ENCODE data around the gene SMC6.

SMC6 gene, protein sequence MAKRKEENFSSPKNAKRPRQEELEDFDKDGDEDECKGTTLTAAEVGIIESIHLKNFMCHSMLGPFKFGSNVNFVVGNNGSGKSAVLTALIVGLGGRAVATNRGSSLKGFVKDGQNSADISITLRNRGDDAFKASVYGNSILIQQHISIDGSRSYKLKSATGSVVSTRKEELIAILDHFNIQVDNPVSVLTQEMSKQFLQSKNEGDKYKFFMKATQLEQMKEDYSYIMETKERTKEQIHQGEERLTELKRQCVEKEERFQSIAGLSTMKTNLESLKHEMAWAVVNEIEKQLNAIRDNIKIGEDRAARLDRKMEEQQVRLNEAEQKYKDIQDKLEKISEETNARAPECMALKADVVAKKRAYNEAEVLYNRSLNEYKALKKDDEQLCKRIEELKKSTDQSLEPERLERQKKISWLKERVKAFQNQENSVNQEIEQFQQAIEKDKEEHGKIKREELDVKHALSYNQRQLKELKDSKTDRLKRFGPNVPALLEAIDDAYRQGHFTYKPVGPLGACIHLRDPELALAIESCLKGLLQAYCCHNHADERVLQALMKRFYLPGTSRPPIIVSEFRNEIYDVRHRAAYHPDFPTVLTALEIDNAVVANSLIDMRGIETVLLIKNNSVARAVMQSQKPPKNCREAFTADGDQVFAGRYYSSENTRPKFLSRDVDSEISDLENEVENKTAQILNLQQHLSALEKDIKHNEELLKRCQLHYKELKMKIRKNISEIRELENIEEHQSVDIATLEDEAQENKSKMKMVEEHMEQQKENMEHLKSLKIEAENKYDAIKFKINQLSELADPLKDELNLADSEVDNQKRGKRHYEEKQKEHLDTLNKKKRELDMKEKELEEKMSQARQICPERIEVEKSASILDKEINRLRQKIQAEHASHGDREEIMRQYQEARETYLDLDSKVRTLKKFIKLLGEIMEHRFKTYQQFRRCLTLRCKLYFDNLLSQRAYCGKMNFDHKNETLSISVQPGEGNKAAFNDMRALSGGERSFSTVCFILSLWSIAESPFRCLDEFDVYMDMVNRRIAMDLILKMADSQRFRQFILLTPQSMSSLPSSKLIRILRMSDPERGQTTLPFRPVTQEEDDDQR

DNA sequence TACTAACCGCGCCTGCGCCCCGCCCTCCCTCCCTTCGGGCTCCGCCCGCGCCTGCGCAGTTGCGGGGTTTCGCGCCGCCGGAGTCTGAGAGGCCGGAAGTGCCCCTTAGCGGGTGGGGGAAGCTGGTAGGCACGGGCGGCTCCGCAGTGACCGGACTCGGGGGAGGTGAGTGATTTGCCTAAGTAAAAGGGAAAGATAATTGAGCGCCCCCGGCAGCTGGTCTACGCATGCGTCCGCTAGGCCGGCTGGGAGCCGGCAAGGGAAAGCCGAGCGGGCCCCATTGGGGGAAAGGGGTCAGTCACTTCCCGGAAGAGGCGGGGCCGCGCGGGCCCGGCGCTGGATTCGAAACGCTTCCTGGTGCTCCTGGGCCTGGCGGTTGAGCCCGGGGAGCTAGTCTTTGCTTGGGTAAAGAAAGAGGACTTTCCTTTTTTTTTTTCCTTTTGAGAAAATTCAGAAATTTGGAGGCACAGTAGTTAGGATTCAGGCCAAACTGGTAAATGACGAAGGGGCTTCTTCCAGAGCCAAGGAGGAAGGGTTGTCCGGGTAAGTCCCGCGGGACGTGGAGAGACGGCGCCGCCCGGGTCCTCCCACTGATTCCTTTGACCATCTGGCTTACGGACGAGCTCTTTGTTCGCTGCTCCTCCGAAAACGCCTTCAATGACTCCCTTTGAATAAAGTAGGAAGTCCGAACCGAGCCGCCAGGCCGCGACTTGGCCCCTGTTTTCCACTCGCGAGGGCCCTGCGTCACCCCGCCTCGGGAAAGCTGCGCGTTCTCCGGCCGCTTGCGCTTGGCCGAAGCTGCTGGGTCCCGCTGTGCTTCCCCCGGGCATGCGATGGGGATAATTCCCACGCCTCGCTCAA, at the start of gene SMC6, which contains the start of gene GEN1:
Gene SMC6, minus strand, starts transcription at position 8 of the 861 bp plus-strand sequence. CDS start 7,864 bp downstream, outside the sequence.
Gene GEN1, plus strand, starts transcription at position 336 of the 861 bp plus-strand sequence. CDS start 5,806 bp downstream, outside the sequence.
- DNase-seq, result peak; percentile 80 to 91

DNA sequence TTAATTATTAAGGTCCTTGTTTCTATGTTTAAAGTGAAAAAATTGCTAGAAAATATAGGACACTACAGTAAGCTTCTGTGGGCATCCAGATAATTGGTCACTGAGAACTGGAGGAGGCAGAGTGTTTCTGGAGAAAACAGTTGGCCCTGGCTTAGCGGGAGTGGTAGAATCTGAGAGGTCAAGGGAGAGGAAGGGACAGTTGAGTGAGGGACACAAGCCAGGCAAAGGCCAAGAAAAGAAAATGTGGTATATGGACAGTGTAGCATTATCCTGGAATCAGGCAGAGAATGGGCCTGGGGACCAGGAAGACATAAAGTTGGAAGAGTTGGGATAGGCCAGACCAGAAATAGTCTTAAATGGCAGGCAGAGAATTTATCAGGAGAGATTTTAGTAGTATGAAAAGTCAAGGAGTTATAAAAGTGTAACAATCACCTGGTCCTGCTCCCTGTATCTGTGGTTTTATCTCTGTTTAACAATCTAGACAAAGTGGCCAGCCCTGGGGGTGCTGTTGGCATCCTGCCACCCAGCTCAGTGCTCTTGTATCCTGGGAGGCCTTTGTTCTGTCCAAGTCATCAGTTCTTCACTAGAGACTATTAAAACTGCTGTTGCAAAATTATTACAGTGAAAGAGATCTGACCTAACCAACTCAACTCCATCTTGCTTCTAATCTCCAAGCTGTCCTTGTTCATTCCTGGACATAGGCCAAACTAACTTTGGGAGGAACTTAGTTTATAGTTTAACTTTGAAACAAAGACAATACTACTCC, 47.3 kb upstream of the SMC6 start:
- no peak for DNase-seq

DNA sequence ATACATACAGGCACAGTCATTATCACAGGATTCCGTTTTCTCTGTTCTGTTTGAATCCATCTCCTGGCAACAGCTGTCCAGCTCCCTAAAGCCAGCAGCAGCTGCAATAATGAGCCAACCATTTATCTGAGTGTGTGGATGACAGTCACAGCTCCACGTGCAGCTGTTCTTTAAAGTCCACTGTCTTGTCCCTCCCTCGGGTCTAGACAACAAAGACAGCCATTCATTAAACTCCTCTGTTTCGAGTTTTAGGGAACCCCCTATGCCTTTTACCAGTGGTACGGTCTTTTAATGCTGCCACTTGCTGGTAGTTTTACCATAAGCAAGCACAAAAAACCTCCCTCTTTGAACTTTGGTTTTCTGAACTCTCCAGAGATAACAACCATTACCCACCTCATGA, 46.6 kb upstream of the SMC6 start:
- DNase-seq, result no peak

DNA sequence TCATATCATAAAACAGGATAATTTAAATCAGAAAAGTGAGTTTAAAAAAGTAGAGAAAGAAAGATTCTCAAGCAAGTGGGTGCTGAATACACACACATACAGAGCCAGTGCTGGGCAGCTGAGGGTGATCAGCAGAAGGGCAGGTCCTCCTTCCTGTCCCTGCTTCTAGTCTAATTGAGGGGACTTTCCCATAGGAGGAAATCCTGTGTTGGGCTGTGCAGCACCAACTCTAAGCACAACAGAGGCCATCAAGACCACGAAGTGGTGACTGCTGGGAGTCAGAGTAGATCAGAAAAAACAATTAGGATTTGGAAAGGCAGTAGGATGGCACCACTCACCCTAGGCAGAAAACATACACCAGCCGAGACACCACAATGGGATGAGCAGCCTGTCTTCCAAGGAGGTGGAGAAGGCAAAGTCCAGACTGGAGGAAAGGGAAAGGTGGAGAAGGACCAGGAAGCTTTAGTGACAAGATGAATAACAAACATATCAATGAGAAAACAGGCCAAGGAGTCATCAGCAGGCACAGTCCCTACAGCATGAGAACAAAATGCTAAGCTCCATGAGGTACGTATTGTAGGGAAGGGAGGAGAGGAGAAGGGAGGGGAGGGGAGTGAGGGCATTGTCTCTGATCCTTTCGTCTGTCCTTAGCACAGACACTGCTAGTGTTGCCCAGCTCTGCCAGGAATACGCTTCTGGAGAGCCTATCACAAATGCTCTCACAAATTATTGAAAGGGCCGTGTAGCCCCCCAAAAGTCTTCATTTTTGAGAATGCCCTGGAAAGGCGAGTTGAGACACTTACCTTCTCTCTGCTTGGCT, 45.9 kb upstream of the SMC6 start:
- no peak for DNase-seq

DNA sequence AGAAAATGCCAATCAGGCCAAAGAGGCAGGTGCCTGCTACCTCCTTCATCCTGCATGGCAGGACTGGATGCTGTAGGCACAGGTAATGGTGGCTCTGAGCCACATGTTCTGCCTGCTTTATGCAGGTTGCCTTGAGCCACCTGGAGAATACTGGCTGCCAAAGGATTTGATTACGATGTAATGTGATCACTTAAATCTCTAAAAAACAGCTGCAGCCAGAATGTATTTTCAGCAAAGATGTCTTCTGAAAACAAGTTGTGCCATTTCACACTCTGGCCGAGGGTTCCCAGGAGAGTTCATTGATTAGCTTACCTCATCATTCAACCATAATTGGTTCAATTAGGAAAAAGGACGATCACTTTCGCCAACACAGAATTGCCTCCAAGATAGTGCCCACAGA, 44.7 kb upstream of the SMC6 start:
- DNase-seq, result no peak

DNA sequence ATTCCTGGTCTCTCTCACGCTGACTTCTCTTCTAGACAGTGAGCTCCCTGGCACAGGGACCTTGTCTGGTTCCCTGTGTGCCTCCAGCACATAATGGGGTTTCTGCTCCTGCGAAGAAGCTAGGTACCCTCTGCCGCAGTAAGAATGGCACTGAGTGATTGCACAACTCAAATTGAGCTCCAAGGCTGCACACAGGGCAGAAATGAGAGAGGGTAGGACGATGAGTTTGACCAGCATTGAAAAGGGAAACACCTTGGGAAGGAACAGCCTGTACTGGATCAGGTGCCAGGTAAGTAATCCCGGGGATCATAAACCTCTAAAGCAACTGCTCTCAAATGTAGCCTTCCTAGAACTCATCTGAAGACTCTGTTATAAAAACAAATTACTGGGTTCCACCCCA, 41.7 kb upstream of the SMC6 start:
- no peak for DNase-seq

DNA sequence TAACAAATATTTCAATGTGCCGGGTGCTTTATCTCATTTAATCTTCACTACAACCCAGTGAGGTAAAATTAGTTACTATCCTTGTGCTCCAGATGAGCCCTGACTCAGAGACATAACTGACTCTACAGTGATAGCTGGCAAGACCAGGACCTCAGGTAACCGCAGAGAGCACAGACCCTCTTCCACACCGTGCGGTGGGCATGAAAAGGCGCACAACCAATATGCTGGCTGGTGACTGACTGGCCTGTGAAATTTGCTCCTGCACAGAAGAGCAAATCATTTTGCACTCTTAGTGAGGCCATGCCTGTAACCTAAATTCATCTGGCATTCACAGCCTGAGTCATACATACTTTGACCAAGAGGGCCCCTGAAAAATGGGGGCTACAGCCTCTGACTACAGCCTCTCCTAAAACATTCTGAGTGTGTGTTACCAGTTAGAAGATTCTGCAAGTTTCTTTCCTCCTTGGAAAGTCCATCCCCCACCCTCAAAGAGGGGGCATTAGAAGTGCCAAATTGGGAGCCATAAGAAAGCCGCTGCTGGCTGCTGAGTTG, 40.3 kb upstream of the SMC6 start:
- DNase-seq, result no peak

DNA sequence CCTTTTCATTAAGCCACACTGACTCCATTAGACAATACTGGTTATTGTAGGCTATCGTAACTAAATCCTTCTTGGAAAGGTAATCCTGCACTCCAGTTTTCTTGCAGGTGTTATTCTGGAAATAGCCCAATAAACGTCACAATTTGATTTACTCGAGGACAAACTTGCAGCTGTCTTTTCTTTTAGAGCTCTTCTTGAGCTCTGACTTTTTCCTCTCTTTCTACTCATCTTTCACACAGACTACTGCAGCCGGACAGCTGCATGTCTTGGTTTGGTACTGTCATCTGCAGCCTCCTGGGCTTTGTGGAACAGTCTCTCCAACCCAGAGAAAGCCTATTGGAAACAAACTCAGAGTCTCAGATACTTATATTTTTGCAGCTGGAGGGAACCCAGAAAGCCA, 39.7 kb upstream of the SMC6 start:
- no peak for DNase-seq

DNA sequence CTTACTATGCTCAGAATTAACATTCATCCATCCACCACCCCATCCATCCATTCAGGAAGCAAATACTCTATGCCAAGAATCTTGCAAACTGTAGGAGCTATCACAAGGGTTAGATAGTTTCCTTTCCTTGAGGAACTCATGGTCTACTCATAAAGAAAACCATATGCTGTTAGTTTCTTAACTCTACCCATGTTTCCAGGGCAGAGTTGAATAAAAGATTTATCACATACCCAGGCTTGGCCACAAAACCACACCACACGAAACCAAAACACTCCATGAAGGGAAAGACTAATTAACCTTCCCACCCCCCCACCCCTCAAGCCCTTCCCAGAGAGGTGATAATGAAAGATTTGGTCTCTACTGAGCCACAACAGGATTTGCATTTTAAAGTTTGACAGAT, 38.9 kb upstream of the SMC6 start:
- DNase-seq, result no peak

DNA sequence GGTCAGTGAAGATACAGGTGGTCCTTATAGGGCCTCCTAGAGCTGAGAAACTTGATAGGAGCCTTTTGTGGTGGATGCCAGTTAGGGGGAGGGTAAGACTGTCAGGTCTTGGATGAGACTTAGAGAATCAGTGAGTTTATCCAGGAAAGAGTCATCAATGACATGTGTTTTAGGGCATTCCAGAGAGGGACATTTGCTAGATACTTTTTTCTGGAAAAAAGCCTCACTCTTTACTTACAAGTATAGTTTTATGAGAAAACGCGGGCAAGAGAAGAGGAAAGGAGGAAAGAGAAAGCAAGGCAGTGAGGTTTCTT, 38.2 kb upstream of the SMC6 start:
- DNase-seq, result no peak

DNA sequence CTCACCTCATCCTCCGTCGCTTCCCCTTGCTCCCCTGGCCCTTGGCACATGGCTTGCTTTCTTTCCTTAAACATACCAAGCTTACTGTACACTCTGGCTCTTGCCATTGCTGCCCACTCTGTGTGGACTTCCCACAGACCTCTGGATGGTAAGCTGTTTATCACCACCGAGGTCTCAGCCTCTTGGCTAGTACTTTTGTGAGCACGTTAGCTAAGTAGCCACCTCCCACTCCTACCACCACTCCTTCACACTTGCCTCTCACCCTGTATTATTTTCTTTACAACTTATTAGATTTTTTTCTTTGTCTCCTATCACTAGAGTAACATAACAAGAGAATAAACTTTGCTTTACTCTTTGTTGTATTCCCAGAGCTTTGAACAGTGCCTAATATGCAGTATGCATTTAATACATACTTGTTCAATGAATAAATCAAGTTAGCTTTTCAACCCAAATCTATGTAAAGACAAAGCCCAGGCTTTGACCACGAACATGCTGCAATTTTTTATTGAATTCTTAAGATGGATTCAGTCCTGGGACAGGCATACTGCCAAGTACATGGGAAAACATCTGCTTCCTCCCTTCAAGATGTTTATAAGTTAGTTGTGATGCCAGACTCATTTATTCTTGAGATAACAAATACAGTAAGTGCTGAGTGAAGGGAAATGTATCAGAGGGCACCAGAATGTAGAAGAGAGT, 37.7 kb upstream of the SMC6 start:
- DNase-seq, result peak in 1 of 2 experiments; percentile 47

DNA sequence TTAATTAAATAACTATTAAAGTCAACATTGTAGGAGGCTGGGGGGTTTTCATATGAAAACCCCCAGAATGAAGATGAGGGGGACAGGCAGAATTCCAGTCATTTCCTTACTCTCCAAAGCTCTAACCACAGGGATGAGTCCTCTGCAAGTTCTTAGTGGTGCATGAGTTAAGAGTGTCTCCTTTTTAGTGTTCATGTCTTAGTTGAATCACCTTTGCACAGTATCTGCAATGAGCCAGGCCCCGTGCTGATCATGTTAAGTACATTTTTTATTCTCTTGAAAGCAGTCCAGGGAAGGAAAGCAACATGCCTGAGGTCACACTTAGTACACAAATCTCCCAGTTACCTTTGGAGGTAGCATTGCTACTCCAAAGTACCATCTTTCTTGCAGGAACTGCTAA, 36.9 kb upstream of the SMC6 start:
- no peak for DNase-seq

DNA sequence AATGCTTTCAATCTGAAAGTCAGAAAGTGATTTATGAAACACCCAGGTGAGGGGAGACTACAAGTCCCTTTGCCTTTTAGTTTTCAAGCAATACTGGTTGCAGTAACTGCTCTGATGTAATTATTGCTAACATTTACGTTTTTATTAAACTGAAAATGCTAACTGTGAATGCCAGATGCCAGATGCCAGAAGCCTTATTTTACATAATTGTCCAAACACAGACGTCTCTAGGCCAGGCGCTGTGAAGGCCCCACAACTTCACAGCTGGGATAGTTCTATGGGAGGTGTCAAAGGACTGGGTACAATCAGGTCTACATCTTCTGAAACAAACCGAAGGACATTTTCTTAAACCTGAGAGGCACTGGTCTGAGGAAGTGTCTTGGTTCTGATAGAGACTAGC, 35.2 kb upstream of the SMC6 start:
- DNase-seq, result no peak

DNA sequence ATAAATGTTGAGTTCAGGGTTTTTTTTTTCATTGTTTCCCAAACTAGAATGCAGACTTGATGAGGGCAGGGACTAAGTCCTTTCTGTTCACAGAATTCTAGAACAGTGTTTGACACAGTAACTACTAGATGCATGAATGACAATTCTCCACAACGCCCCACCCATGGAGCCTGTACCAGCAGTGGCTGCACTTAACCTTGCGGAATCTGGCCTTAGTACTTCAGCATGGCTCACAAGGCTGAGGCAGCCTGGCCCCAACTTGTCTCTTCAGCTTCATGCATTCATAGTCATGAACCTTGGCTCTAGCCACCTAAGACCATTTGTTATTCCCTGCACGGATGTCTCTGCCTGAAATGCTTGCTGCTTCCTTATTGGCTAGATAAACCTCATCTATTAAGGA, 33.1 kb upstream of the SMC6 start:
- DNase-seq, result no peak

DNA sequence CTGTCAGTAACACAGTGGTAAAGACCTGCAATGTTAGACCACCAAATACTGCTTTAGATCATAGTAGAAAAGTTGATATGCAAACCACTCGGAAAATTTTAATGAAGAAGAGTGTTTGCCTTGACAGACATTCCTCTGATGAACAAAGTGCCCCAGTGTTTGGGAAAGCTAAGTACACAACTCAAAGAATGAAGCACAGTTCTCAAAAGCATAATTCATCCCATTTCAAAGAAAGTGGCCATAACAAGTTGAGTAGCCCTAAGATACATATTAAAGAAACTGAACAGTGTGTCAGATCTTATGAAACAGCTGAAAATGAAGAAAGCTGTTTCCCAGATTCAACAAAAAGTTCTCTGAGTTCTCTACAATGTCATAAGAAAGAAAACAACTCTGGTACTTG, 27.9 kb upstream of the SMC6 start:
- DNase-seq, result no peak

DNA sequence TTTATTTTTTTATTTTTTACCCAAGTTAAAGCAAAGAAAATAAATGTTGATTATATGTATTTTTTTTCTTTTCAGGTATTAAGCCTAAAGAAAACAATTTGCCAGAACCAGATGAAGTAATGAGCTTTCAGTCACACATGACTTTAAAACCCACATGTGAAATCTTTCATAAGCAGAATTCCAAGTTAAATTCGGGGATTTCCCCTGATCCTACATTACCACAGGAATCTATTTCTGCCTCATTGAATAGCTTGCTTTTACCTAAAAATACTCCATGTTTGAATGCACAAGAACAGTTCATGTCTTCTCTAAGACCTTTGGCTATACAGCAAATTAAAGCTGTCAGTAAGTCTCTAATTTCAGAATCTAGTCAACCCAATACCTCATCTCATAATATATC, 26.9 kb upstream of the SMC6 start:
- DNase-seq, result no peak

DNA sequence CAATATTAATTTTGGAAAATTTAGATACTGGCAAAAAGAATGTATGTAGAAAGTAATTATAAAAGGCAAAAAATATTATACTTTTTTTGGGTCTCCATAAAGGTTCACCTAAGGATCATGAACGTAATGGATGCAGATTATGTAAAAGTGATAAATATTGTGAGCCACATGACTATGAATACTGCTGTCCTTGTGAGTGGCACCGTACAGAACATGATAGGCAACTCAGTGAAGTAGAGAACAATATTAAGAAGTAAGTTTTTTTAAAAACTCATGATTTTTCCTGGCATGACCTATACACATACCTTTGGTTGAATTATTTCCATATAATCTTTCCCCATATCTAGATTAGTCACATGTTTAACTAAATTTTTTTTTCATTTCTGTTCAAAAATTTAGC, 18.9 kb upstream of the SMC6 start:
- no peak for DNase-seq

DNA sequence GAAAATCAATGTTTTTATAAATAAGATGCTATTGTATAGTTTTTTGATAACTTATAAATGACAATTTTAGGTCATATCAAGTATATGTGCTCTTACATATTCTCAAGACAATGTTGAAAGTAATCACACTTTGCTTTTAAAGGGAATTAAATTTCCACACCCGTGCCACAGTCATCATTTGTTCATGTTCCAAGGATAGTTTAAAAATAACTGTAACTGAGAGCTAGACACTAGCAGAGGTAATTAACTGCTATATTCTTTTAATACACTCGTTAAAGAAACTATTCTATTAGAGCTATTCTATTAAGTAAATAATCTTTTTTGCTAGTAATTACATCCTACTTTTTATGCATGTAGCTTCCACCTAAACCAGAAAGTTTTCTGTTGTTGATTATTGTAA, 18.3 kb upstream of the SMC6 start:
- DNase-seq, result no peak

DNA sequence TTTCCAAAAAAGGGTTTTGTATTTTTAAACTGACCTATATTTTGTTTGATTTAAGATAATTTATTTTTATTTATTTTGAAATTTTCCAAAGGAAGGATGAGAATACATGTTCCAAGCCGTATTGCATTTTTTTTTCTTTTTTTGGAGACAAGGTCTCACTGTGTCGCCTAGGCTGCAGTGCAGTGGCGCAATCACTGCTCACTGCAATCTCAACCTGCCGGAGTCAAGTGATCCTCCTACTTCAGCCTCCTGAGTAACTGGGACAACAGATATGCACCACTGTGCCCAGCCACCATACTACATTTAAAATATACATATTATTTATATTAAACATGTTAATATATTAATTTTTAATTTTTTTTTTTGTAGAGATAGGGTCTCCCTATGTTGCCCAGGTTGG, 15.3 kb upstream of the SMC6 start:
- DNase-seq, result no peak

DNA sequence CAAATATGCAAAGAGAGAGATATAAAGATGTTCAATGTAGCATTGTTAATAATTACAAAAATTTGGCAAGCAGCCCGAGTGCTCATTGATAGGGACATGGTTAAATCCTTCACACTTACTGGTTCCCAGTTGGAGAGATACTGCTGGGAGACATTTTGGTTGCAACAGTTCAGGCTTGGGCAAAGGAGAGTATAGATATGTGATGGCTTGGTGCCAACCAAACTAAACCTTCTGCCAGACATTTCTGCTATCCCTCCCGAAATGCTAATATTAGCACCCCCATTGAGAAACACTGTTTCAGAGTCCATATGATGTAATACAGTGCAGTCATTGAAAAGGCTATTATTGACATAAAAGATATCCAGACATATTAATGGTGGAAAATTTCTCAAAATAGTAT, 11.8 kb upstream of the SMC6 start:
- peak in 1 of 2 experiments; percentile 9 for DNase-seq
